ENCODE measurements around the gene TRIM21.
"Not testable (repeated sequence)": the region's sequence is repeated elsewhere in the genome, so short reads cannot be mapped to it uniquely, and the experiment has no call there.

- TF ChIP-seq, protein P1, sequence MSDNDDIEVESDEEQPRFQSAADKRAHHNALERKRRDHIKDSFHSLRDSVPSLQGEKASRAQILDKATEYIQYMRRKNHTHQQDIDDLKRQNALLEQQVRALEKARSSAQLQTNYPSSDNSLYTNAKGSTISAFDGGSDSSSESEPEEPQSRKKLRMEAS (IDR thresholded peaks at IDR 0.05; ENCODE audit: low read depth, low read length): not testable (repeated sequence)
- not testable (repeated sequence) for TF ChIP-seq CREB1 (IDR thresholded peaks at IDR 0.05; ENCODE audit: low read depth); YY1 (IDR thresholded peaks at IDR 0.05; ENCODE audit: low read depth, low read length); TCF12 (IDR thresholded peaks at IDR 0.05; ENCODE audit: low read depth, low read length); ESRRA (IDR thresholded peaks at IDR 0.05; ENCODE audit: low read length); CEBPB (IDR thresholded peaks at IDR 0.05; ENCODE audit: borderline replicate concordance in 1 of 2, low read depth in 2 of 2, low read length in 2 of 2); BRCA1 (IDR thresholded peaks at IDR 0.05; ENCODE audit: low read depth, low read length); POLR2A (IDR thresholded peaks at IDR 0.05; ENCODE audit: low read depth, low read length)
- TF ChIP-seq, protein P2, sequence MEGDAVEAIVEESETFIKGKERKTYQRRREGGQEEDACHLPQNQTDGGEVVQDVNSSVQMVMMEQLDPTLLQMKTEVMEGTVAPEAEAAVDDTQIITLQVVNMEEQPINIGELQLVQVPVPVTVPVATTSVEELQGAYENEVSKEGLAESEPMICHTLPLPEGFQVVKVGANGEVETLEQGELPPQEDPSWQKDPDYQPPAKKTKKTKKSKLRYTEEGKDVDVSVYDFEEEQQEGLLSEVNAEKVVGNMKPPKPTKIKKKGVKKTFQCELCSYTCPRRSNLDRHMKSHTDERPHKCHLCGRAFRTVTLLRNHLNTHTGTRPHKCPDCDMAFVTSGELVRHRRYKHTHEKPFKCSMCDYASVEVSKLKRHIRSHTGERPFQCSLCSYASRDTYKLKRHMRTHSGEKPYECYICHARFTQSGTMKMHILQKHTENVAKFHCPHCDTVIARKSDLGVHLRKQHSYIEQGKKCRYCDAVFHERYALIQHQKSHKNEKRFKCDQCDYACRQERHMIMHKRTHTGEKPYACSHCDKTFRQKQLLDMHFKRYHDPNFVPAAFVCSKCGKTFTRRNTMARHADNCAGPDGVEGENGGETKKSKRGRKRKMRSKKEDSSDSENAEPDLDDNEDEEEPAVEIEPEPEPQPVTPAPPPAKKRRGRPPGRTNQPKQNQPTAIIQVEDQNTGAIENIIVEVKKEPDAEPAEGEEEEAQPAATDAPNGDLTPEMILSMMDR (IDR thresholded peaks at IDR 0.05 in 2 of 3, conservative IDR thresholded peaks at IDR 0.05 in 1 of 3; ENCODE audit: control insufficient read depth in 2 of 3, extremely low read depth in 1 of 3, insufficient read depth in 1 of 3, low read depth in 3 of 3, low read length in 3 of 3): not testable (repeated sequence)
Measured at GRCh38 chr11:4406206-4406605, 12.7 kb upstream of the TRIM21 start.

Measured in GM12878 (cell line).